HG03520 (cell line): ENCODE measurements around the gene FRMPD2.
A peak's percentile ranks its signal among the peaks of the same experiment; 100 is the strongest.
"Not testable (repeated sequence)": the region's sequence is repeated elsewhere in the genome, so short reads cannot be mapped to it uniquely, and the experiment has no call there.

Experiments
- ATAC-seq: cut with Tn5 transposase; IDR thresholded peaks from one replicate; pipeline ENCODE4 v1.9.1; 2021; ENCODE audit warnings: mild to moderate bottlenecking, moderate library complexity; ENCODE audit not compliant: unreplicated experiment

FRMPD2 gene

GRCh38 chr10:48211777-48212176 lies 62.7 kb downstream of the FRMPD2 start:
- ATAC-seq: no peak

GRCh38 chr10:48210966-48211365 lies 63.5 kb downstream of the FRMPD2 start:
- ATAC-seq: no peak

GRCh38 chr10:48210391-48210790 lies 64.1 kb downstream of the FRMPD2 start:
- ATAC-seq: no peak

GRCh38 chr10:48209241-48209640 lies 65.3 kb downstream of the FRMPD2 start:
- ATAC-seq: no peak

GRCh38 chr10:48207853-48208252 lies 66.6 kb downstream of the FRMPD2 start:
- ATAC-seq: no peak

GRCh38 chr10:48206482-48207250 lies 67.8 kb downstream of the FRMPD2 start:
- no peak for ATAC-seq

GRCh38 chr10:48205918-48206317 lies 68.6 kb downstream of the FRMPD2 start:
- peak; percentile 61 for ATAC-seq

GRCh38 chr10:48199580-48200377 lies 74.7 kb downstream of the FRMPD2 start:
- no peak for ATAC-seq

- ATAC-seq: no peak
These were observed 77.1 kb downstream of the FRMPD2 start for GRCh38 chr10:48197236-48197899.

GRCh38 chr10:48195803-48196202 lies 78.7 kb downstream of the FRMPD2 start:
- ATAC-seq: no peak

- no peak for ATAC-seq
These were observed 79.7 kb downstream of the FRMPD2 start for GRCh38 chr10:48194830-48195229.

GRCh38 chr10:48193556-48193955 lies 80.9 kb downstream of the FRMPD2 start:
- no peak for ATAC-seq

GRCh38 chr10:48192881-48193450 lies 81.5 kb downstream of the FRMPD2 start:
- no peak for ATAC-seq

GRCh38 chr10:48187713-48188485 lies 86.6 kb downstream of the FRMPD2 start:
- ATAC-seq: no peak

GRCh38 chr10:48187126-48187525 lies 87.4 kb downstream of the FRMPD2 start:
- ATAC-seq: no peak

- ATAC-seq: not testable (repeated sequence)
These were observed 88.2 kb downstream of the FRMPD2 start for GRCh38 chr10:48186264-48186804.

GRCh38 chr10:48184224-48184623 lies 90.3 kb downstream of the FRMPD2 start:
- no peak for ATAC-seq

GRCh38 chr10:48172715-48173114 lies 101.8 kb downstream of the FRMPD2 start:
- ATAC-seq: not testable (repeated sequence)

- ATAC-seq: not testable (repeated sequence)
These were observed 113.8 kb downstream of the FRMPD2 start for GRCh38 chr10:48160670-48161069.

GRCh38 chr10:48160163-48160562 lies 114.3 kb downstream of the FRMPD2 start:
- not testable (repeated sequence) for ATAC-seq
